GM12872 (cell line): ENCODE data around the gene MLXIPL.

ENCODE experiments used
- TF ChIP-seq, protein P1 (sequence below): IDR thresholded peaks from 3 replicates; pipeline ENCODE4 v1.5.1; 2011; ENCODE audit warnings: low read depth, mild to moderate bottlenecking, low read length, moderate library complexity; ENCODE audit not compliant: insufficient read depth

The MLXIPL gene

DNA sequence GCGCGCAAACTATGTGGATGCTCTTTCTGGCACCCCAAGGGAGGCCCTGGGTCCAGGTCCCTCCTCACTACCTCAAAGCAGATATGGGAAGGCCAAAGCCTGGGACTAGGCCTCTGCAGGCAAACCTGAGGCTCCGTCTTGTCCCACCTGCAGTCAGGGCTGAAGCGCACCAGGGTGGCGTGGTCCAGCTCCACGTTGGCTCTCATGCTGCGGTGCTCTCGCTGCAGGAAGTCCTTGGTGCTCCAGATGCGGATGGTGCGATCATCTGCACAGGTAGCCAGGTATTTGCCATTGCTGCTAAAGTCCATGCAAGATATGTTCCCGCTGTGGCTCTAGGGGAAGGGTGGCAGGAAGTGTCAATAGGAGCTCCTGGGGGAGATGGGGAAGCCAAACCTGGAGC is 50.5 kb downstream of the MLXIPL start:
- TF ChIP-seq, protein P1, sequence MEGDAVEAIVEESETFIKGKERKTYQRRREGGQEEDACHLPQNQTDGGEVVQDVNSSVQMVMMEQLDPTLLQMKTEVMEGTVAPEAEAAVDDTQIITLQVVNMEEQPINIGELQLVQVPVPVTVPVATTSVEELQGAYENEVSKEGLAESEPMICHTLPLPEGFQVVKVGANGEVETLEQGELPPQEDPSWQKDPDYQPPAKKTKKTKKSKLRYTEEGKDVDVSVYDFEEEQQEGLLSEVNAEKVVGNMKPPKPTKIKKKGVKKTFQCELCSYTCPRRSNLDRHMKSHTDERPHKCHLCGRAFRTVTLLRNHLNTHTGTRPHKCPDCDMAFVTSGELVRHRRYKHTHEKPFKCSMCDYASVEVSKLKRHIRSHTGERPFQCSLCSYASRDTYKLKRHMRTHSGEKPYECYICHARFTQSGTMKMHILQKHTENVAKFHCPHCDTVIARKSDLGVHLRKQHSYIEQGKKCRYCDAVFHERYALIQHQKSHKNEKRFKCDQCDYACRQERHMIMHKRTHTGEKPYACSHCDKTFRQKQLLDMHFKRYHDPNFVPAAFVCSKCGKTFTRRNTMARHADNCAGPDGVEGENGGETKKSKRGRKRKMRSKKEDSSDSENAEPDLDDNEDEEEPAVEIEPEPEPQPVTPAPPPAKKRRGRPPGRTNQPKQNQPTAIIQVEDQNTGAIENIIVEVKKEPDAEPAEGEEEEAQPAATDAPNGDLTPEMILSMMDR: no peak

DNA sequence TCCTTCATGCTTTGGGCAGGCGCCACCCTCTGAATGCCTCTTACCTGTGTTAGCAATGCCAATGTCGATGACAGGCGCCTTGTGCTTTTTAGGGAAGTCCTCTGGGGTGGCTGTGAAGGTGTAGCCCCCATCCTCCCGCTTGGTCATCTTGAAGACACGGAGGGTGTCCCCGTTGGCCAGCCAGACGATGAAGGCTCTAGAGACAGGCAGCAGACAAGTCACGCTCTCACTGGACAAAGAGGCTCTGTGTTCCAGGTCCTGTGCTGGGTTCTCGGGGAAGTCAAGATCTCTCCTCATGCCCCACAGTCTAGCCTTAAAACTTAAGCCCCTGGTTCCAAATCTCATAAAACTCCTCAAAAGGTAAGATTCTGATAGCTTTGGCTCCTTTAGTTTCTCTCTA is 51.0 kb downstream of the MLXIPL start:
- TF ChIP-seq, protein P1: no peak

DNA sequence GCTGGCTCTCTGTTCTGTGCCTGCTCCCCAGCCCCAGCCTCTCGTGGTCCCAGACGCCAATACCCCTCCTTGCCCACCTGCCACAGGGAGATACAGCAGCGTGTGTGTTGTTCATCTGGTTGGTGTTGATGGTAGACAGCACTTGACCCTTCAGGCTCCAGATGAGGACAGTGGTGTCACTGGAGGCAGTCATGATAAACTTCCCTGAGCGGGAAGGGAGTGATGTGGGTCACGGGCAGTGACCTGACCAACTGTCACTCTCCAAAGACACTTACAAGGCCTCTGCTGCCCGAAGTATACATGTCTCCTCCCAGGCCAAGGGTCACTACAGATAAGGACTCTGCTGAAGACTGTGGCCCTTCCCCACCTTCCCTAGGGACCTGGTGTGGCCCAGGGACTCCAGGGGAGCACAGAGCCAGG is 51.5 kb downstream of the MLXIPL start:
- TF ChIP-seq, protein P1: no peak

DNA sequence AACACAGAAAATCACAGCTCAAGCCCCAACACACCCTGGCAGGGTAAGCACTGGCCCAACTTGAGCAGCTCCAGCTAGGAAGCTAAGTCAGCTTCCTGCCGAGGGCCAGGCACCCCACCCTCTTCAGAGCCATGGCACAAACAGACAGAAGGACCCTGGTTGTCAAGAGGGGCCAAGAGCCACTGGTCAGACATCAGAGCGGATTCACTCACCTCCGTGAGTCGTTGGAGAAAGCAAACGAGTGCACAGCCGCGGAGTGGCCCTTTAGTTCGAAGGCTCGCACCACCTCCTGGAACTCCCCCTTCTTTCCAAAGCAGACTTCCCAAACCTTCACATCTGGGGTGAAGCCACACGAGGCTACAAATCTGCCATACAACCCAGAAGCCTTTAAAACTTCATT is 53.3 kb downstream of the MLXIPL start:
- TF ChIP-seq, protein P1: no peak

DNA sequence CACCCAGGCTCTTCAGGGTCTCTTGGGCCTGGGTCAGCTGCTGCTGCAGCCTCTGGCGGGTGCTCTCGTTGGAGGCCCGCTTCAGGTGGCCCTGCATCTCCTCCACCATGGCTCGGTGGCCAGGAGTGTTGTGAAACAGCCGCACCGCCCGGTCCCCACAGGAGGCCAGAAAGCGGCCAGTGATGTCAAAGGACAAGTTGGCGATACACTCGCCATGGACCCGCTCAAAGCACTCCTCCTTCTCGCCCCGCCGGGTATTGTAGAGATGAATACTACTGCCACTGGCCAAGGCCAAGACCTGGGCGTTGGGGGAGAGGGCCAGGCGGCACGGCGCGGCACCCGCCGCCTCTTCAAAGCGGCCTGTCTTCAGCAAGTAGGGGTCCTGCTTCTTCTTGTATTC is 53.8 kb downstream of the MLXIPL start:
- TF ChIP-seq, protein P1: no peak

DNA sequence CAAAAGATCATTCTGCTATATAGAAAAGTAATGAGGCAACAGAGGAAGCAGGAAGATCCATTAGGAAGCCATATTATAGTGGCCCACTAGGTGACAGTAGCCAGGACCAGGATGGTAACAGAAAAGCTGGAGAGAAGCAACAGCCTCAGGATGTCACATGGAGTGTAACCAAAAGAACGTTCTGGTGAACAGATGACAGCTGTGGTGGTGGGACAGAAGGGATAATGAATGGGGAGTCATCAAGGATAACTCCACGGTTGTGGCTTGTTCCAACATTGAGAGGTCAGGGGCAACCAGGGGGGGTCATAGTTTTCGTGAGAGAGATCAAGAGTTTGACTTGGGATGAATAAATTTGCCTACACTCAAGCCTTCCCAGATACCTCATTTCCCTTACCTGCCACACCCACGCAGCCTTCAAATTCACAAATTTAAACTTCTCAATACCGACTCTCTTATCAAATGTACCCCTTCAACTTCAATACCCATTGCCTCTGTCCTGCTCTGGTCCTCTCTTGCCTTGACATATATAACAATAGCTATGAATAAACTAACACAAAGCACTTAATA is 55.2 kb downstream of the MLXIPL start:
- TF ChIP-seq, protein P1: no peak

DNA sequence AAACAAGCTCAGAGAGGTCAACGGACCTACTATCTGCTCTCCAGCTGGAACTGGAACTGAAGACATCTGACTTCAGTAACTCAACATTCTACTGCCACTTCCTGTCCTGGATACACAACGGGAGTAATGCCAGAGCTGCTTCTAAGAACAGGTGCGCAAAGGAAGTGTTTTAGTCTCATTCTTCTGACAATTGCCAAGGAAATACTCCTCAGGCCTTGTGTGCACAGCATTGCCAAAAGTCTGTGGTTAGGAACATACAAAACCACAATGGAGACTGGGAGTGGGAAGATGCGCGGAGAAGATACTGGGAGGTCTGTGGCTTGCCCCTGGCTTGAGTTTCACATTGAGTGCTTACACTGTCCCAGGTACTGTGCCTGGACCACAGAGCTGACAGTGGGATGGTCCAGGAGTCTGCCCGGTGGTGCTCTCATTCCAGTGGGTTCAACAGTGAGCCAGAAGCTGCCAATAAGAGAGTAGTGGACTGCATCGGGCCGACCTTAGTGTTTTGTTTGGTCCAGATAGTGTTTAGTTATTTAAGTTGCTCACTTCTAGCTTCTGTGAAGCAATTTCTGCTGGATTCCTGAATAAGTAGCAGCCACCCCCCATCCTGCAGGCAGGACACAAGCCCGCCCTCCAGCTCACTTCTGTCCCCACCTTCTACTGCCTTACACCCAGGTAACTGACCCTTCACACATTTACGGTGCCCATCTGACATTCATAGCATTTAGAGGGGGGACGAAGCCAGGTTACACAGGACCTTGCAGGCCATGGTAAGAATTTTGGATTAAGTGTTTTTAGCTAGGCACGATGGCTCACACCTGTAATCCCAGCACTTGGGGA is 56.3 kb downstream of the MLXIPL start:
- TF ChIP-seq, protein P1: no peak
